Breast epithelium (tissue), 3 donors: Measurements from ENCODE around the gene APOL3.

ENCODE experiments used
- POLR2AphosphoS5 ChIP-seq, 3 donors: sonication (generic); formaldehyde crosslinking; IDR thresholded peaks; one replicate each; pipeline ENCODE4 v1.6.1; 2017; ENCODE audit warnings: antibody characterized with exemption in 3 of 3
- TF ChIP-seq, protein P1 (sequence below), 3 donors: fragments of 450-650 bp; IDR thresholded peaks; one replicate each; pipeline ENCODE4 v1.5.1; 2016 to 2017; ENCODE audit warnings: antibody characterized with exemption in 3 of 3, mild to moderate bottlenecking in 3 of 3, moderate library complexity in 3 of 3

DNA sequence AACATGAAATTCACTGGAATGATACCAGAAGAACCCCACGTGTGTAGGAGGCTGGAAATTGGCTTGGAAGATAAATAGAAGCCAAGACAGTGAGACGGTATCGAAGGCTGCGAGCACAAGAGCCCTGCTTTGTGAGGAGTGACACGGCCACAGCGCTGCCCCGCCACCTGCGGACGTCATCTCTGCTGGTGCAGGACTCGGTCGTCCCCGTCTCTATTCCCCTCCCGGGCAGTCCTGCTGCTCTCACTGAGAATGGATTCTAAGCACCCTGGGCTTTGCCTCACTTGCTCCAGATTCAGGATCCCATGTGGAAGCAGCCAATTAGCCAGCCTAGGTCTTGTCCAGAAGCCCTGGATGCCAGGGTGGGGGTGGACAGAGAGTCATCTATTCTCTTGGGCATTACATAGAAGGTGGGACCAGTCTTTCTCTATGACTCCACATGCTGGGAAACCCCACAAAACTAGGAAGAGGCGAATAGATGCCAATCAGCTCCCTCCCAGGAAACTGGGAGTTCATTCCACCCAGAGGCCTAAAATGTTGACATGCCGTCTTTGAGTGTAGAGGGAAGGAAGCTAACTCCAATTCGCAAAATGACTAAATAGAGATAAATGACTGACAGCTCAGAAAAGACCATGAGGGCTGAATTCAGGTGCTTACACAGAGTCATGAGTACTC lies 25.1 kb downstream of the APOL3 start:
- TF ChIP-seq POLR2AphosphoS5 (IDR thresholded peaks at IDR 0.05), result no peak
- TF ChIP-seq, protein P1, sequence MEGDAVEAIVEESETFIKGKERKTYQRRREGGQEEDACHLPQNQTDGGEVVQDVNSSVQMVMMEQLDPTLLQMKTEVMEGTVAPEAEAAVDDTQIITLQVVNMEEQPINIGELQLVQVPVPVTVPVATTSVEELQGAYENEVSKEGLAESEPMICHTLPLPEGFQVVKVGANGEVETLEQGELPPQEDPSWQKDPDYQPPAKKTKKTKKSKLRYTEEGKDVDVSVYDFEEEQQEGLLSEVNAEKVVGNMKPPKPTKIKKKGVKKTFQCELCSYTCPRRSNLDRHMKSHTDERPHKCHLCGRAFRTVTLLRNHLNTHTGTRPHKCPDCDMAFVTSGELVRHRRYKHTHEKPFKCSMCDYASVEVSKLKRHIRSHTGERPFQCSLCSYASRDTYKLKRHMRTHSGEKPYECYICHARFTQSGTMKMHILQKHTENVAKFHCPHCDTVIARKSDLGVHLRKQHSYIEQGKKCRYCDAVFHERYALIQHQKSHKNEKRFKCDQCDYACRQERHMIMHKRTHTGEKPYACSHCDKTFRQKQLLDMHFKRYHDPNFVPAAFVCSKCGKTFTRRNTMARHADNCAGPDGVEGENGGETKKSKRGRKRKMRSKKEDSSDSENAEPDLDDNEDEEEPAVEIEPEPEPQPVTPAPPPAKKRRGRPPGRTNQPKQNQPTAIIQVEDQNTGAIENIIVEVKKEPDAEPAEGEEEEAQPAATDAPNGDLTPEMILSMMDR (IDR thresholded peaks at IDR 0.05), result no peak
